GM21576 (cell line): ENCODE data around the gene FAM193A.
"Not testable (repeated sequence)": the region's sequence is repeated elsewhere in the genome, so short reads cannot be mapped to it uniquely, and the experiment has no call there.

ENCODE experiments used
- ATAC-seq: cut with Tn5 transposase; IDR thresholded peaks from one replicate; pipeline ENCODE4 v1.9.1; 2021; ENCODE audit warnings: mild to moderate bottlenecking, moderate library complexity; ENCODE audit not compliant: unreplicated experiment

FAM193A gene

DNA sequence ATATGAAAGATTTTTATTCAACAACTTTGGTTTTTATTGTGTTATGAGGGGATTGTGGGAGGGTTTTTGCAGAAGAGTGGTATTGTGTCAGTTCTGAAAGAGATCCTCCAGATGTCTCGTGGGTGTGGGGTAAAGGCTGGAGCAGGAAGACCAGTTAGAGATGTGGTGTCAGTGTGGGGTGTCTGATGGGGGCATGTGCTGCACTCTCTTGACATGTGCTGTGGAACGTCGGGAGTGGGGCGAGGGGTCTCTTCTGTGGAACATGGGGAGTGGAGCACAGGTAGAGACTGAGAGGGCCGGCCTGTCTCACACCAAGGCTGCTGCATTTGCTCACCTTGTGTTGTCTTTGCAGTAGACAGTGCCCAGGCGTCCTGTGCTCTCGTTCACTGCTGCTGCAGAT lies 37.6 kb downstream of the FAM193A start:
- no peak for ATAC-seq

DNA sequence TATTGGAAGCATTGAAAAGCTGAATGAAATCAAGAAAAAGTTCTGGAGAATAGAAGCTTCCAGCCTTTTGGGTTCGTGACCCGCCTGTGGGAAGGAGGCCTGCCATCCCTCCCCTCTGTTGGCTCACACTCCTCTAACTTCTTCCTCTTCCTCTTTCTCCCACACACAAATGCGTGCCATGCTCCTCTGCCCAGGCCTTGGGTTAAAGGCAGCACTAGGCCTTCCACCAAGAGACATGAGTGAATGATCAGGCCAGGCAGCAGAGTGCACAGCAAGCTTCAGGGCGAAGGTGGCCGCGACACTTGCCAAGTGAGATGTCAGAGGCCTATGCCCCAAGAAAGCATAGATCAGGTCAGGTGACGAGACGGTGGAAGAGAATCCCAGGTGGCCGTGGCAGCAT lies 38.4 kb downstream of the FAM193A start:
- ATAC-seq = no peak

DNA sequence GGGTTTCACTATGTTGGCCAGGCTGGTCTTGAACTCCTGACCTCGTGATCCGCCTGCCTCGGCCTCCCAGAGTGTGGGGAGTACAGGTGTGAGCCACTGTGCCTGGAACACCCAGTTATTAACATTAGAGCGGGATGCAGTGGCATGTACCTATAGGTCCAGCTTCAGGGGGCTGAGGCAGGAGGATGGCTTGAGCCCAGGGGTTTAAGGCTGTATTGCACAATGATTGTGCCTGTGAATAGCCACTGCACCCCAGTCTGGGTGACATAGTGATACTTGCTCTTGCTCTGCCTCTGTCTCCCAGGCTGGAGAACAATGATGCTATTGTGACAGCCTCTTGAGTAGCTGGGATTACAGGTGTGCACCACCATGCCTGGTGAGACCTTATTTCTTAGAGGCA lies 39.8 kb downstream of the FAM193A start:
- no peak for ATAC-seq

DNA sequence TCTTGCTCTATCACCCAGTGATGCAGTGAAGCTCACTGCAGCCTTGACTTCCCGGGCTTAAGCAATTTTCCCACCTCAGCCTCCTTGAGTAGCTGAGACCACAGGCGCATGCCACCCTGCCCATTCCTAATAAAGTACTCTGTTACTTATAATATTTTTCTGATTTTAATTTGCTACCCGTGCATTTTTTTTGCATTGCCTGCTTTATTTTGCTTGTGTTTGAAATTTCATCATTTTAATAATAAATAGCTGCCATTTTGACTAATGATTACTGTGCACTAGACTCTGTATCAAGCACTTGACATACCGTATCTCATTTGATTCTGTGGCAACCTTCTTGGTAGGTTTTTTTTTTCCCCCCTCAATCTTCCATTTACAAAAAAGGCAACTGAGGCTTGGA lies 41.7 kb downstream of the FAM193A start:
- ATAC-seq = no peak

DNA sequence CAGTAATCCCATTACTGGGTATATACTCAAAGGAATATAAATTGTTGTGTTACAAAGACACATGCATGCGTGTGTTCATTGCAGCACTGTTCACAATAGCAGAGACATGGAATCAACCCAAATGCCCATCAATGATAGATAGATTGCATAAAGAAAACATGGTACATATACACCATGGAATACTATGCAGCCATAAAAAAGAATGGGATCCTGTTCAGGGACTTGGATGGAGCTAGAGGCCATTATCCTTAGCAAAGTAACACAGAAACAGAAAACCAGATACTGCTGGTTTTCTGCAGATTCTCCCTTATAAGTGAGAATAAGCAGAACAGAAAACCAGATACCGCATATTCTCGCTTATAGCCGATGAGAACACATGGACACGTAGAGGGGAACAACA lies 43.5 kb downstream of the FAM193A start:
- ATAC-seq = no peak

DNA sequence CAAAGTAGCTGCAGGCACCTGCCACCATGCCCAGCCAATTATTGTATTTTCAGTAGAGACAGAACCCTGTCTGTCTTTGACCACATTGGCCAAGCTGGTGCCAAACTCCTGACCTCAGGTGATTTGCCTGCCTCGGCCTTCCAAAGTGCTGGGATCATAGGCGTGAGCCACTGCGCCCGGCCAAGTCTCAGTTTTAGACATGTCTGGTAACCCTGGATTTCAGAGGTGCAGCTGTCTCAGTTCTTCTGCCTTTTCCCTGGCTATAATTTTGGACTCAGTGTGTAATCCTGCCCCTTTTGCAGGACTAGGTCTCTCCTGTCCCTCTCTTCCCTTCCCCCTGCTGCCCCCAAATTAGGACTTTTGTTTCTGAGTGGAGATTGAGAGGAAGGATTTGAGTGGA lies 46.6 kb downstream of the FAM193A start:
- no peak for ATAC-seq

DNA sequence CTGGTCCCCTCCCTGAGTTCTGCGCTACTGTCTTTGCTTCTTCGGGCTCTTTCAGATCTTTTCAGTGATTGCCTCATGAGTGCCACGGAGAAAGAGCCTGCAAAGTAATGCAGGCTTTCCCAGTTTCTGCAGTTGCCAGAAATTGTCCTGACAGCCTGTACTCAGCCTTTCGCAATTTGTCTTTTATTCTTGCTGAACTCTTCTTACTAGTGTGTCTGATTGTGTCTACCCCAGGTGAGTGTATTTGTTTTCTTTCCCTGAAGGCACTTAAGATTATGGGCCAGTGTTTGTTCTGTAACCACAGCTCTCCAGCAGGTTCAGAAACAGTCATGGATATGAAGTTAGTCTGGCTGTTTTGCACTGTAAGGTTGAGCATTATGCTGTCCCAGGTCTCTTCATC lies 47.1 kb downstream of the FAM193A start:
- no peak for ATAC-seq

DNA sequence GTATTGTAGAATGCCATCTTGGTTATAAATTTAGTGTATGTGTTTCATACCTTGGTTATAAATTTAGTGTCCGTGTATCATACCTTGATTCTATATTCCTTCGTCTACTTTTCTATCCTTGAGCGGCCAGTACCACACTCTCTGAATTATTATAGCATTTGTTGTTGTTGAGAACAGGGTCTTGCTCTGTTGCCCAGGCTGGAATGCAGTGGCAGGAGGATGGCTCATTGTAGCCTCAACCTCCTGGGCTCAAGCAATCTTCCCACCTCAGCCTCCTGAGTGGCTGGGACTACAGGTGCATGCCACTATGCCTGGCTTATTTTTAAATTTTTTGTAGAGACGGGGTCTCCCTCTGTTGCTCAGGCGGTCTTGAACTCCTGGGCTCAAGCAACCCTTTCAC lies 50.1 kb downstream of the FAM193A start:
- no peak for ATAC-seq

DNA sequence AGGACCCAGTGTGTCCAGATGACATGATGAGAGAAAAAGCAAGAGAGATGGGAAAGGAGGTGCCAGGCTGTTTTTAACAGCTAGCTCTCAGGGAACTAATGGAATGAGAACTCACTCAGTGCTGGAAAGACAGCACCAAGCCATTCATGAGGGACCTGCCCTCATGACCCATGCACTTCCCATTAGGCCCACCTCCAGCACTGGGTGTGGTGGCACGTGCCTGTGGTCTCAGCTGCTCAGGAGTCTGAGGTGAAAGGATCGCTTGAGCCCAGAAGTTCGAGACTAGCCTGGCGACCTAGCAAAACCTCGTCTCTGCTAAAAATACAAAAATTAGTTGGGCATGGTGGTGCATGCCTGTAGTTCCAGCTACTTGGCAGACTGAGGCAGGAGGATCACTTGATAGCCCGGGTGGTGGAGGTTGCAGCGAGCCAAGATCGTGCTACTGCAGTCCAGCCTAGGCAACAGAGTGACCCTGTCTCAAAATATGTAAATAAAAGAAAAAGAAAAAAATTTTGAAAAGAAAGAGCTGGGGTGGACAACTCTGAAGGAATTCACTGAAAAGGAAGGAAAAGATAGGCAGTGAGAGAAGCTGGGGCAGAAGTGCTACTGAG lies 50.9 kb downstream of the FAM193A start:
- no peak for ATAC-seq

DNA sequence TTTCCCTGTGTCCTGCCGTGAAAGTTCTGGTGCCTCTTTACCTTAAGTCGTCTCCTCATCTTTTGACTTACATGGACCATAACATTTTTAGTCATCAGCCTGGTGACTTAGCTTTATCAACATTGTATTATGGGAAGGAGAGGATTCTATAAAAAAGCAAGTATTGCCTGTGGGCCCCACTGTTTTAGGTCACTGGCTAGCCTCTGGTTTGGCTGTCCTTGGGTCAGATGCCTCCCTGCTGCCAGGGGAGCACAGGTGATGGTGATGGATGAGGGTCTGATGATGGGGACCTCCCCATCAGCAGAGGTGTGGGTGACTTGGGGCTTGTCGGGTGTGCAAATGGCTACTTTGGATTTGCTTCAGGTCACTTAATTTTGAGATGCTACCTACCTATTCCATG lies 51.8 kb downstream of the FAM193A start:
- ATAC-seq = no peak

DNA sequence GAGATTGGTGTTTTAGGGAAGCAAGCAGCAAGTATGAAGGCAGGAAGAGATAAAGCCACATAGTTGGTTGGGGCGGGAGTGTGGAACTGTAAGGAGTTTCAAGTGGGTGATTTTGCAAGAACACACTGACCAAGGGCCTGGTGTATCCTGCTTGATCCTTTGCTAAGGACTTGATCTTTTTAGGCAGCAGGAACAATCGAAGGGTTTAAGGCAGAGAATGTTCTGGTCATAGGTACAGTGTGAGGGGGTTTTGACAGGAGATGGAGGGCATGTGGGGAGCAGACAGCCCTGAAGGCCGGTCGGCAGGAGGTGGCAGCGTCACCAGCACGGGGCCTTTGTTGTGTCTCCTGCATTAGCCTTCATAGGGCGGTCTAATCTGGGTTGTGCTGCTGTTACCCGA lies 54.7 kb downstream of the FAM193A start:
- ATAC-seq = no peak

DNA sequence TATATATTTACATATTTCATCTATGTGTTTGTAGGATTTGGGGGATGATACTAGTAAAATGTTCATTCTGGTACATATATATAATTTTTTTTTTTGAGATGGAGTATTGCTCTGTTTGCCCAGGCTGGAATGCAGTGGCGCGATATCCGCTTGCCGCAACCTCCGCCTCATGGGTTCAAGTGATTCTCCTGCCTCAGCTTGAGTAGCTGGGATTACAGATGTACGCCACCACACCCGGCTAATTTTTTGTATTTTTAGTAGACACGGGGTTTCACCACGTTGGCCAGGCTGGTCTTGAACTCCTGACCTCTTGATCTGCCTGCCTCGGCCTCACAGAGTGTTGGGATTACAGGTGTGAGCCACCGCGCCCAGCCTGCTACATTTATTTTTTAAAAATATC lies 55.6 kb downstream of the FAM193A start:
- ATAC-seq = not testable (repeated sequence)

DNA sequence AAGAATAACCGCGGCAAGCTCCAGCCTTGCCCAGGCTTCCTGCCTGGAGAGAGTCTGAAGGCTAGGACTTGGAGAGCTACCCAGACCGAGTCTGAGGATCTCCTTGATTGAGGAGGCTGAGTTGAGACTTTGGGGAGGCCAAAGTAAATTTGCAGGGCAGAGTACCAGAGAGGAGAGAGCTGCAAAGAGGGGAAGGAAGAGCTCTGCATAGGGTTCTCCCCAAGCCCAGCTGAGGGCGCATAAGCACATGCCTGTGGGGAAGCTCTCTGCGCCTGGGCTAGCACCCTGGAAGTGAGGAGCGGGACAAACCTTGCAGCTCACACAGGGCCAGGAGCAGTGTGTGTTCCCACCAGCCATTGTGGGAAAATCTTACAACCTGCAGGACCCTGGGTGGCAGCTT lies 56.1 kb downstream of the FAM193A start:
- ATAC-seq = no peak

DNA sequence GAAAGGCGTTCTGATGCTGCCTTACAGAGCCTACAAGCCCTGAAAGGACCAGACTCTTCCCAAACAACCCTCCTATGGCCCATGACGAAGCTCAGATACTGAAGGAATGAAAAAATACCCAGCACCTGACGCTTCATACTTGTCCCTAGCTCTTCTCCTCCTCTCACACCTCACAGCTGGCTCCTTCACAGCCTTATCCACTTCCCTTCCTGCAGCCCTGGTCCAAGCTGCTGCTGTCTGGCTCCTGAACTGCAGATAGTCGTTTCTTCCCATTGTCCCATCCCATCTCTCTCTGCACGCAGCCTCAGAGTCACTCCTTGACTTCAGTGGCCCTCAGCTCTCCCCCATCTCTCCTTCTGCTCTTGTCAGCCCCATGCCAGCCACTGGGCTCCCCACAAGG lies 56.6 kb downstream of the FAM193A start:
- ATAC-seq = no peak

DNA sequence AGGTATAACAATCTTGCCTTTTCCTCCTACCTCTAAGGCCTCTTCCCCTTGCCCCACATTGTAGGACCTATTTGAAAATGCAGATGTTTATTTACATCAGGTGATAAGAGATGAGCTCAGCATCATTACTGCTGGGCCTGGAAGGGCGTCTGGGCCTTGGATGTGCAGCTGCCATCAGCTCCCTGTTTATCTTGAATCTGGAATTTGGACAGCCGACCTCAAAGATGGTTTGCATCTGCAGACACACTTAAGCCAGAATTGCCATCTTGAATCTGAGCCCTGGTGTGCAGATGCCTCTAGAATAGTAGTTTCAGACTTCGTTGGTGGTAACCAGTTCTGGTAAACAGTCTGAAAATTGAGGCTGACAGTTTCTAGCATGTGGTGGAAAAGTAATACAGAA lies 59.0 kb downstream of the FAM193A start:
- ATAC-seq = no peak

DNA sequence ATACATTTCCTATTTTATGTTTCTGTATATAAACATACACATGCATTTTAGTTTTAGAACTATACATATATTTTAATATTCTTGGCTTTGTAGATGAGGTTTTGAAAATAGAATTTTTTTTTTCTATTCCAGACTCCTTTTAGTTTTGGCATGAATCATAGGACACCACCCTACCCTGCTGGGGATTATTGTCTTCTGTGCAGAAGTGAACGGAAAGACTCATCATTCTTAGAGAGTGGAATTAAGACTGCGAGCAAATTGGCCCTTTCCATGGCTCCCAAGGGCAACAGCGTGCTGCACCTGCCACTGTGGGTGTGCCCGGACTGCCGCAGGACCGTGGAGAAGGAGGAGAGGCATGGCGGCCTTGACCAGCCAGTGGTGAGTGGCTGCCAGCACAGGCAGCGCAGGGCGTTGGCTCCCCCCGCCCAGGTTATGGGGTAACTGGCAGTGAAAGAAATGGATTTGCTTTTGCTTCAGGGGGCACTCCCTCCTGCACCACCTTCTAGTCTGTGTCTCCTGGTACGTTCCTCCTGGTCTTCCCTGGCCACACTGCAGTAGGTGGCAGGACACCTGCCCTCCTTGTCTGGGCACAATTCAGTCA lies 59.6 kb downstream of the FAM193A start:
- no peak for ATAC-seq

DNA sequence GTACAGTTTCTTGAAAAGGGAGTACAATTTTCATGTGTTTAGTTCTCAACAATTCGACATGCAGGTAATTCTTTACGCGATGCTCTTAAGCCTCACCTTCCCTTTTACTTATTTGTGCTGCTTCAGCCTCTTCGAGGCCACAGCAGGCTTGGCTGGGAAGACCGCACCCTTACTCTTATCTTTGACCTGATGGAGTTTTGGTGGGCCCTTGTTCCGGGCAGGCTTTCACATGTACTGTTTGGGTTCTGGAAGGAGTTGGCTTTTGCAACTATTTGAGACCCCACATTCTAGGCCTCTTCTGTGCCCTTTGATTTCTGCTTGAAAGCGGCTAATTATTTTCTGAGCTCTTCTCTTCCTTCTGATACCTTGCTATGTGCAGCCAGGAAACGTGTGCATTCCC lies 60.2 kb downstream of the FAM193A start:
- ATAC-seq = no peak

DNA sequence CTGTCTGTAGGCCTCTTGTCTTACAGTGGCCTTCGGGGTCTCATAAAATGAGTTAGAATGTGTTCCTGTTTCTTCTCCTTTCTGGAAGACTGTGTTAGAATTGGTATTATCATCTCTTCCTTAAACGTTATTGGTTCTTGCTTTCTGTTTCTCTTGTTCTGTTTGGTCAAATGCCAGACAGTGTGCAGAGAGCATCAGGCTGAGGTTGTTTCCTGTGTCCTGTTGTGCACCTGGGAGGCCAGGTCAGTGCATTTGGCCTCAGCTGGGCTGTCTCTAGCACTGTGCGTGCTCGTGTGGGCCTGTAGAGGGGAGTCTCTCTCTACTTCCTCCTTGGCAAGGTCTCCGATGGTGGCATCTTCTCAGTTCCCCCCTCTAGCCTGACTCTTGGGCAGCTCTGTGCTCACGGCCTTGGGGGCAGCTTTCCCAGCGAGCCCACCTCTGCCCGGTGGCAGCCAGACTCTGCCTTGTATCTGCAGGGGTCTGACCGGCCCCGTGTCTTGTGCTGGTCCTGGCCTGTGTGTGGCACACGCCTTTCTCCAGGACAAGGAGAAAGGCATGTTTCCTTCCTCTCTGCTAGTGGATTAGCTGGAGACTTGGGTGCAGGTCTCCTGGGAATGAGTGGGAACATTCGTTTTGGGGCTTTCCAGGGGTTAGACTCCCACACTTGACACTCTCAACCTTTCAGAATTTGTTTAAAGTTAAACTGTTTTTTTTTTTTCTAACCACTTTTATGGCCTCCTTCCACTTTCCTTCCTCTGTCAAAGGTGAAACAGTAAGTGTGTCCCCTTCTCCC lies 62.3 kb downstream of the FAM193A start:
- peak; percentile 82 for ATAC-seq

DNA sequence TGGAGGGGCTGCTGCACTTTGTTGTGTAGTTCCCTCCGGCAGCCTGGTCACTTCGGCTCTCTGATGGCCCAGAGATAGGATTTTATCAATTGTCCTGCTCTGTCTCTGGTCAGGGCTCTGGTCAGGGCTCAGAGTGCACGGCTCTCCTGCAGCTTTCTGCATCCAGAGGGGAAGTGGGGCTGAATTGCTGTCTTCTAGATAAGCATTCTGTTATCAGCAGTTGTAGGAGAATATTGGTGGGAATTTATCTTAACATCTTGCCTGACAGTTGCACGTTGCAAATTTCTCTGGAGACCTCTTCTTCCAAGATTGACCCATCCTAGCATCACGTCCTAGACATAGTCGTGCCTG lies 62.8 kb downstream of the FAM193A start:
- no peak for ATAC-seq

DNA sequence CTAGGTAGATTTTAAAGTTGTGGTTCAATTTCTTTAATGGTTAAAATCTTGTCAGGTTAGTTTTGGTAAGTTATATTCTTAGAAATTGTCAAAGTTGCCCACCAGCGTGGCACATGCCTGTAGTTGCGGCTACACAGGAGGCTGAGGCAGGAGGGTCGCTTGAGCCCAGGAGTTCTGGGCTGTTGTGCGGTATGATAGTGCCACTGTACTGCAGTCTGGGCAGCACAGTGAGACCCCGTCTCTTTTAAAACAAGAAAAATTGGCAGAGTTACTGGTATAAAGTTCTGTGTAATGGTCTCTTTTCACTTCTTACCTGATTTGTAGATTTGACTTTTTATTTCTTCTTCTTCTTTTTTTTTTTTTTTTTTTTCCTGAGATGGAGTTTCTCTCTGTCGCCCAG lies 64.4 kb downstream of the FAM193A start:
- no peak for ATAC-seq

DNA sequence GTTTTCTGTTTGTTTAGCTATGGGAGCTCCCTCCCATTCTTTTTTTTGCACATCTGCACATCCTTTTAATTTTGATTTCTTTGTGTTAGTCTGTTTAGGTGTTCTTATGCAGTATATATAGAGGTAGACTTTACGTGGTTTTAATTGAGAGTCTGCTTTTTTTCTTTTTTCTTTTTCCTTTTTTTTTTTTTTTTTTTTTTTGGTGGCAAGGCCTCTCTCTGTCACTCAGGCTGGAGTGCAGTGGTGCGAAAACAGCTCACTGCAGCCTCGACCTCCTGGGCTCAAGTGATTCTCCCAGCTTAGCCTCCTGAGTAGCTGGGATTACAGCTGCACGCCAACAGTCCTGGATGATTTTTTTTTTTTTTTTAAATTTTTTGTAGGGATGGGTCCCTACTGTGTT lies 68.2 kb downstream of the FAM193A start:
- ATAC-seq = no peak

DNA sequence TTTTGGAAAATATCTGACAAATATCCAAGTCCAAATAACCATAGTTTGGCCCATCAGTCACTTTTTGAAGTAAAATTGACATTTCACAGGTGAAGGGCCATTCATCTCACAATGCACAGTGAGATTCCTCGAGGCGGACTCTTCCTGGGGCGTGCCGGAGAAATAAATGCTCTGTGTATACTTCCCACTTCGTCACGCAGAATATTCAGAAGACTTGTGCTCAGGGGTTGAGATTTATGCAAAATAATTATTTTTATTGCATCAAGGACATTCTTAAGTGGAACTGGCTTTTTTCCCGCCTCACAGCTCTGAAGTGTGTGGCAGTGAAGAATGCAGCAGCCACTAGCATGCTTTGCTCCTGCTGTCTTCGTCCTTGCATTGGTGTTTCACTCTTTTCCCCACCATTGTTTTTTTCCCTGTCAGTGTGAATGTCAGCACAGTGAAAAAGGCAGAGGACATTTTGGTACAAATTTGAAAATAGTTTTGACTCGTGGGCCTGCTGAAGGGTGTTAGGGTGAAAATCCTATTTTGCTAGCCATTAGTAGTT lies 70.6 kb downstream of the FAM193A start:
- no peak for ATAC-seq
